DOHH2 (cell line): Measurements from ENCODE around the gene CRISPLD2.

Experiments used
- CTCF ChIP-seq: fragments of 200-600 bp; sonication (generic); IDR thresholded peaks from one replicate; pipeline ENCODE4 v1.5.1; 2014; ENCODE audit warnings: antibody characterized with exemption, mild to moderate bottlenecking, low read depth, low read length; ENCODE audit not compliant: poor library complexity, severe bottlenecking
- EZH2phosphoT487 ChIP-seq: fragments of 200-600 bp; sonication (generic); IDR thresholded peaks from 2 replicates; pipeline ENCODE4 v1.6.1; 2017; ENCODE audit warnings: borderline replicate concordance, mild to moderate bottlenecking, antibody characterized with exemption, low read length, moderate library complexity, mixed read lengths

- TF ChIP-seq CTCF (no peak), EZH2phosphoT487 (no peak)
Measured at GRCh38 chr16:84817206-84817605, 2.6 kb upstream of the CRISPLD2 start.
